Measurements from ENCODE around the gene SNX30. TPM values are rescaled to one million over a fixed set of nuclear protein-coding genes. Genes with fewer than 3 reads are reported as not detected.

The SNX30 gene
- total and polyA plus RNA-seq, 4 experiments from 2014 or later, result 0.73 to 10.9 (median 7.4) TPM

DNA sequence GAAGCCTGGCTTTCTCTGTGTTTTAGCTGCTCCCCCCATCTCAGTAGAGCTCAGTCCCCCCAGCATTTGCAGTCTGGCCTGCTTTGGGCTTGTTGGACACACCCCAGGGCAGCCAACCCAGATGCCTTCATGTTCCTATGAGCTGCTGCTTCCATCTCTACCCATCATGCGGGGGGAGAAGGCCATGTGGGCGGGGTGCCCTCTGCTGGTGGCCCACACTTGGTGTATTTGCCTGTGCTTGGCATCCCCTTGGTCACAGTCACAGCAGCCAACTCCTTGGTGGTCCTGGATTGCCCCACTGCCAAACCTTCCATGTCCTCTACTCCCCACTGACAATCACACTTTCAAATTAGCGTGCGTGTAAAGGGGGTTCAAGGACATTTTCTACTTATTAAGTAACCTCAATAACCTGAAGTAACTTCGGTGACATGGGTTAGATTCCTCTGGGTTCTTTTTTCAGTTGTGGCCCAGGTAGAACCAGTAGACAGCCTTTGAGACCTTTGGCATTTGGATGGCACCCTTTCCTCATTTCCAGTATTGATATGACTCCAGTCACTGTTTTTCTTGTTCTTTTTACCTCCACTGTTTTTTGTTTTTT lies 42.8 kb downstream of the SNX30 start:
- no peaks in the 10 kb centered on the region for H3K36me3 Mint-ChIP-seq
- H3K27me3 ChIP-seq (ENCODE audit: insufficient read depth, low read length), result no peaks in the 10 kb centered on the region
- no peak overlapping the region for H3K27ac ChIP-seq (ENCODE audit: low read depth, low read length)
- no peak overlapping the region for H3K4me3 Mint-ChIP-seq
- H3K27ac Mint-ChIP-seq, result peak overlapping the region in 4 of 7 donors; percentile 9 to 47 (median 37)
- no peaks in the 10 kb centered on the region for H3K36me3 ChIP-seq (ENCODE audit: insufficient read depth, low read length)
- ChIA-PET POLR2A (ENCODE audit: partially characterized antibody) (interaction anchor here (1.1 kb wide), 2 partner anchors 42 to 75 kb away, joined by 4 to 7 read pairs; partner anchors contain the start of gene INIP), CTCF (ENCODE audit: partially characterized antibody) (interaction anchor here (0.6 to 3.7 kb wide), 40 partner anchors 9 to 682 kb away, joined by 3 to 44 read pairs (median 4); partner anchors contain the start of genes HSDL2, INIP and KIAA1958)
- no peaks in the 10 kb centered on the region for H3K9me3 ChIP-seq (ENCODE audit: control insufficient read depth in 1 of 2, low read length in 2 of 2)
- DNase-seq, result peak; percentile 70 to 78 (median 75)
- H3K4me1 Mint-ChIP-seq, result peaks cover 9 to 34% (median 20%) of the 10 kb centered on the region in 4 donors
- intact Hi-C loops (cut with micrococcal nuclease), result loop anchor here (1.0 to 5.0 kb wide), 6 partner anchors 39 to 706 kb away; no protein-coding TSS in a partner anchor
- no peaks in the 10 kb centered on the region for H3K27me3 Mint-ChIP-seq
- peaks cover 6% of the 10 kb centered on the region for H3K4me1 ChIP-seq (ENCODE audit: insufficient read depth, low read length)
- H3K9me3 Mint-ChIP-seq, result no peaks in the 10 kb centered on the region
- no peak overlapping the region for H3K4me3 ChIP-seq (ENCODE audit: low read length in 2 of 2)

DNA sequence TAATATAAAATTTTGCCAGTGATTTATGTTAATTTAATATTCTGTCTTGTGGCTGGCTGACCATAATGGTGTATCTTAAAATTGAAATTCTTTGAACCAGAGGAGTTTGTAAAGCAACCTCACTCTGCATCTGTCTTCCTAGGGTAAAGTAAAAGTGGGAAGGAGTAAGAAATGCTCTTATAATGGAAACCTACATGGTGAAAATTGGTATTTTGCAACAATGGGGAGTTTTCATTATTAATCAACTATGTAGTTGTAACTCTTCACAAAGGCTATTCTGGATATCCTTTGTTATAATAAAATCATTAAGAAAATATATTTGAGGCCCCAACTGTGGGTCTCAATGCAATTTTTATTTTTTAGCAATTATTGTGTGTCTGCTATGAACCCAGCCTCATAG lies 44.2 kb downstream of the SNX30 start:
- H3K27ac Mint-ChIP-seq, result no peak overlapping the region
- no peaks in the 10 kb centered on the region for H3K36me3 Mint-ChIP-seq
- Histone ChIP-seq H3K27ac (ENCODE audit: low read depth, low read length) (no peak overlapping the region), H3K36me3 (ENCODE audit: insufficient read depth, low read length) (no peaks in the 10 kb centered on the region), H3K27me3 (ENCODE audit: insufficient read depth, low read length) (no peaks in the 10 kb centered on the region), H3K9me3 (ENCODE audit: control insufficient read depth in 1 of 2, low read length in 2 of 2) (no peaks in the 10 kb centered on the region), H3K4me3 (ENCODE audit: low read length in 2 of 2) (no peak overlapping the region), H3K4me1 (ENCODE audit: insufficient read depth, low read length) (peaks cover 6% of the 10 kb centered on the region)
- CTCF ChIA-PET (ENCODE audit: partially characterized antibody), result no interaction called here
- H3K27me3 Mint-ChIP-seq, result no peaks in the 10 kb centered on the region
- peaks cover 9 to 20% (median 15%) of the 10 kb centered on the region in 4 donors for H3K4me1 Mint-ChIP-seq
- H3K9me3 Mint-ChIP-seq, result no peaks in the 10 kb centered on the region
- no peak for DNase-seq
- POLR2A ChIA-PET (ENCODE audit: partially characterized antibody), result no interaction called here
- H3K4me3 Mint-ChIP-seq, result no peak overlapping the region
- intact Hi-C loops (cut with micrococcal nuclease), result loop anchor here (5.0 kb wide), 2 partner anchors 97 to 707 kb away; no protein-coding TSS in a partner anchor

DNA sequence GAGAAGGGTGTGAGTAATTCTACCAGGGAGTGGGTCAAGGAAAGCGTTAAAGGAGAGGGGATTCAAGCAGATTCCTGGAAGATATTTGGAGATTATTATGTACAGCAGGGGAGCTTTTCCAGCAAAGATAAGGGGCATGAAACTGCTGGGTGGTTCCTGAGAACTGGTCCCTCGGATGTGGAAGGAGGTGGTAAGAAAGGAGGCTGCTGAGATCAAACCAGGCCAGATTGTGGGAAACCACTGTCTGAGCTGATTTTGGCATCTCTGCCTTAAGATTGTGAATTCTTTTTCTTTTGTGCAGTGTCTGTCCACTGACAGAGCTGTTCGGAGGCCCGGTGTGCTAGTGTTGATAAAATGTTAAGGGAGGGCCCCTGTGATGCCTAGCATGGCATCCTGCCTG lies 45.4 kb downstream of the SNX30 start:
- H3K36me3 ChIP-seq (ENCODE audit: insufficient read depth, low read length), result no peaks in the 10 kb centered on the region
- ChIA-PET CTCF (ENCODE audit: partially characterized antibody) (interaction anchor here (0.9 kb wide), 1 partner anchor 88 kb away, joined by 3 read pairs; no protein-coding TSS in a partner anchor), POLR2A (ENCODE audit: partially characterized antibody) (no interaction called here)
- no peaks in the 10 kb centered on the region for H3K9me3 Mint-ChIP-seq
- H3K9me3 ChIP-seq (ENCODE audit: control insufficient read depth in 1 of 2, low read length in 2 of 2), result no peaks in the 10 kb centered on the region
- no peaks in the 10 kb centered on the region for H3K27me3 Mint-ChIP-seq
- no peak for DNase-seq
- peak overlapping the region in 1 of 7 donors; percentile 53 for H3K27ac Mint-ChIP-seq
- H3K4me3 Mint-ChIP-seq, result no peak overlapping the region
- no peak overlapping the region for H3K4me3 ChIP-seq (ENCODE audit: low read length in 2 of 2)
- H3K27ac ChIP-seq (ENCODE audit: low read depth, low read length), result no peak overlapping the region
- peaks cover 6% of the 10 kb centered on the region for H3K4me1 ChIP-seq (ENCODE audit: insufficient read depth, low read length)
- H3K27me3 ChIP-seq (ENCODE audit: insufficient read depth, low read length), result no peaks in the 10 kb centered on the region
- H3K4me1 Mint-ChIP-seq, result peaks cover 8 to 13% (median 9%) of the 10 kb centered on the region in 4 donors
- intact Hi-C loops (cut with micrococcal nuclease), result no loop called here
- no peaks in the 10 kb centered on the region for H3K36me3 Mint-ChIP-seq

DNA sequence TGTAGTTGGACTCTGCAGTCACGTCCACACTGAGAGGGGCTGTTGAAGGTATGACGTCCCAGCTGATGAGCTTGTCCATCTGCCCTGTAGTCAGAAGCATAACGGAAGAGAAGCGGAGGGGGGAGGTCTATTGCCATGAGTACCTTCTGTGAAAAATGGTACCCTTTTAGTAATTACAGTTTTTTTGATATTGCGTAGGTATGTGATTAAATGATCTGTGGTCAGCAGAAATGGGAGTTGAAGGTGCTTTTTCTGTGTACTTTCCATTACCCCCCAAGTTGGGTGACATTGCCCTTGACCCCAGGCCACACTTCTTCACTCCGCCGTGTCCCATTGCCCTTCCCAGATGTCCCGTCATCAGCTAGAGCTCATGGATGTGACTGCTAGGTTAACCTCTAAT lies 45.9 kb downstream of the SNX30 start:
- Mint-ChIP-seq H3K9me3 (no peaks in the 10 kb centered on the region), H3K27me3 (no peaks in the 10 kb centered on the region), H3K36me3 (no peaks in the 10 kb centered on the region), H3K27ac (no peak overlapping the region), H3K4me3 (no peak overlapping the region), H3K4me1 (peaks cover 8 to 13% (median 9%) of the 10 kb centered on the region in 4 donors)
- Histone ChIP-seq H3K36me3 (ENCODE audit: insufficient read depth, low read length) (no peaks in the 10 kb centered on the region), H3K9me3 (ENCODE audit: control insufficient read depth in 1 of 2, low read length in 2 of 2) (no peaks in the 10 kb centered on the region), H3K4me1 (ENCODE audit: insufficient read depth, low read length) (peaks cover 6% of the 10 kb centered on the region), H3K27me3 (ENCODE audit: insufficient read depth, low read length) (no peaks in the 10 kb centered on the region), H3K4me3 (ENCODE audit: low read length in 2 of 2) (no peak overlapping the region), H3K27ac (ENCODE audit: low read depth, low read length) (no peak overlapping the region)
- ChIA-PET CTCF (ENCODE audit: partially characterized antibody) (interaction anchor here (0.9 kb wide), 1 partner anchor 88 kb away, joined by 3 read pairs; no protein-coding TSS in a partner anchor), POLR2A (ENCODE audit: partially characterized antibody) (no interaction called here)
- intact Hi-C loops (cut with micrococcal nuclease), result no loop called here
- no peak for DNase-seq

DNA sequence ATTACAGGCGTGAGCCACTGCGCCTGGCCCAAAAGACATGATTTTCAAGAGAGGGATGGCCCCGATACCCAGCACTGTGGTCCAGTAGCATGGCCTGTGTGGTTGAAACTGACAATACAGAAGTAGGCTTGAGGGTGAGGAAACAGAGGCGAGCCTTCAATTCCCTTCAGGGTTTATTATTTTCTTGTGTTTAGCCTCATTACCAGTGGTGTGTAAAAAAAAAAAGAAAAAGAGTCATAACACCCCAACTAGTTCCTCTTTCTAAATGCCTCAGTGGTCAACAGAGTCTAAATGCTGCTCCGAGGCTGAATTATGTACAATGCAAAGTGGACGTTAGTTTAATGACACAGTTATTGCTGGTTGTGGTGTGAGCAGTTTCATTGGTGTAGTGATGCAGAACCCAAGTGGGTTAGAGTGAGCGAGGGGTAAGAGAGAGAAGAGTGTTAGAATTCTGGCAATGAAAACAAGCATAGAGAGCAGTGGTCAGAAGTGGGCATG lies 58.8 kb downstream of the SNX30 start:
- no peaks in the 10 kb centered on the region for H3K9me3 Mint-ChIP-seq
- no peak overlapping the region for H3K27ac ChIP-seq (ENCODE audit: low read depth, low read length)
- DNase-seq, result no peak
- POLR2A ChIA-PET (ENCODE audit: partially characterized antibody), result no interaction called here
- peaks cover 4 to 8% (median 5%) of the 10 kb centered on the region in 4 donors for H3K4me1 Mint-ChIP-seq
- no peak overlapping the region for H3K4me3 Mint-ChIP-seq
- intact Hi-C loops (cut with micrococcal nuclease), result no loop called here
- no peak overlapping the region for H3K4me3 ChIP-seq (ENCODE audit: low read length in 2 of 2)
- H3K27ac Mint-ChIP-seq, result no peak overlapping the region
- H3K36me3 Mint-ChIP-seq, result peaks cover 14 to 22% of the 10 kb centered on the region in 2 donors
- H3K27me3 Mint-ChIP-seq, result no peaks in the 10 kb centered on the region
- H3K9me3 ChIP-seq (ENCODE audit: control insufficient read depth in 1 of 2, low read length in 2 of 2), result no peaks in the 10 kb centered on the region
- CTCF ChIA-PET (ENCODE audit: partially characterized antibody), result no interaction called here
- no peaks in the 10 kb centered on the region for H3K4me1 ChIP-seq (ENCODE audit: insufficient read depth, low read length)
- H3K27me3 ChIP-seq (ENCODE audit: insufficient read depth, low read length), result no peaks in the 10 kb centered on the region
- no peaks in the 10 kb centered on the region for H3K36me3 ChIP-seq (ENCODE audit: insufficient read depth, low read length)

DNA sequence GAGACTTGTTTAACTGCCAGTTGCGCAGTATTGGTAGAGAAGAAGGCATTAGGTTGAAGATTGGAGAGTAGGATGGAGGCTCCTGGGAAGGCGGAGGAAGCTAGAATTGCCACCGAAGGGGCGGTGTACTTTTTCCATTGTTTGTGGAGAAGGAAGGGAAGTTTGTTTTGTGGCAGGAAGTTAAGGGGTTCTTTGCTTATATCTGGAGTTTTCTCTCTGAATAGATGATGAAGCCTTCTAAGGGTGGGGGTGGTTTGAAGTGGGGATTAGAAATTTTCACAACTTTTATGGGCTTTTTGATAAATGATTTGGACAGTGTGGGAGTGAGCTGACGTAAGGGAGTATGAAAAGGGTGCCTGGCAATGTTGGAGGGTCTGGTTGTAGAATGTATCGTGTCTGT lies 59.3 kb downstream of the SNX30 start:
- no peaks in the 10 kb centered on the region for H3K27me3 Mint-ChIP-seq
- H3K4me3 ChIP-seq (ENCODE audit: low read length in 2 of 2), result no peak overlapping the region
- POLR2A ChIA-PET (ENCODE audit: partially characterized antibody), result no interaction called here
- CTCF ChIA-PET (ENCODE audit: partially characterized antibody), result no interaction called here
- H3K9me3 ChIP-seq (ENCODE audit: control insufficient read depth in 1 of 2, low read length in 2 of 2), result no peaks in the 10 kb centered on the region
- no peak for DNase-seq
- peaks cover under 1 to 4% (median 2%) of the 10 kb centered on the region in 4 donors for H3K4me1 Mint-ChIP-seq
- H3K27ac ChIP-seq (ENCODE audit: low read depth, low read length), result no peak overlapping the region
- no peaks in the 10 kb centered on the region for H3K36me3 ChIP-seq (ENCODE audit: insufficient read depth, low read length)
- H3K4me3 Mint-ChIP-seq, result no peak overlapping the region
- H3K27ac Mint-ChIP-seq, result no peak overlapping the region
- H3K36me3 Mint-ChIP-seq, result peaks cover 10 to 18% of the 10 kb centered on the region in 2 donors
- intact Hi-C loops (cut with micrococcal nuclease), result no loop called here
- no peaks in the 10 kb centered on the region for H3K9me3 Mint-ChIP-seq
- H3K4me1 ChIP-seq (ENCODE audit: insufficient read depth, low read length), result no peaks in the 10 kb centered on the region
- no peaks in the 10 kb centered on the region for H3K27me3 ChIP-seq (ENCODE audit: insufficient read depth, low read length)

DNA sequence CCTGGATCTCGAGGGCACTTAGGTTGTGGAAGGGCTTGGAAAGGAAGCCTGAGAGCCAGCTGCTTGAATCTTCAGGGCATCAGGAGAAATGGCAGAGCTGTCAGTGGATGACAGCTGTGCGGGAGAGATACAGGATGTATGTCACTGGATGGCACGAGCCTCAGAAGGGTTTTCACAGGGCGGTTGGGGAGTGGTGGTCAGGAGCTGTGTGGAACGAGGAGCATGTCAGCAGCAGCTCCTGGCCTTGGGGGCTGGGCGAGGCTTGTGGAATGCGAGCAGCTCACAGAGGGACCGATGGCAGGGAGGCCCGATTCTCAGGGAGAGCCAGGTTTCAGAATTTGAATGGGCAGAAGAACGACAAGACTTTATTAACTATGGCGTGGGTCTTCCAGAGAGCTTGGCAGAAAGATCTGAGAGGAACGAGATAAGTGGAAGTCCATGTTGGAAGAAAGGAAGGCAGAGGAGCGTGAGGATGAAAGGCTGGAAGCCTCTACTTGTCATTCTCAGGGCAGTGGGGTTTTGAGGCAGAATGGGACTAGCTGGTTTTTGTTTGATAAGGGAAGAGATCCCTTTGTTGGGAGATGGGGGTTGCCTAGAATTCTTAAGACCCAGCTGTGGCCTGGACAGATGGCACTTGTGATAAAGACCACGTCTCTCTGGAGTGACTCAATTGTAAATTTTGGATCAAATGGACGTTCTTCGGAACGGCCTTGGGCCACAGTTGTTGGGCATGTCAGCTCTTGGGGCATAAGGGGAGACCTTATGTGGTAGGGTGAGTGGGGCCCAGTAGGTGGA lies 60.3 kb downstream of the SNX30 start:
- intact Hi-C loops (cut with micrococcal nuclease), result no loop called here
- Histone ChIP-seq H3K4me1 (ENCODE audit: insufficient read depth, low read length) (no peaks in the 10 kb centered on the region), H3K27ac (ENCODE audit: low read depth, low read length) (no peak overlapping the region), H3K27me3 (ENCODE audit: insufficient read depth, low read length) (no peaks in the 10 kb centered on the region), H3K36me3 (ENCODE audit: insufficient read depth, low read length) (no peaks in the 10 kb centered on the region), H3K9me3 (ENCODE audit: control insufficient read depth in 1 of 2, low read length in 2 of 2) (no peaks in the 10 kb centered on the region), H3K4me3 (ENCODE audit: low read length in 2 of 2) (no peak overlapping the region)
- peaks cover 8 to 13% of the 10 kb centered on the region in 2 donors for H3K36me3 Mint-ChIP-seq
- no peak for DNase-seq
- H3K27ac Mint-ChIP-seq, result no peak overlapping the region
- POLR2A ChIA-PET (ENCODE audit: partially characterized antibody), result no interaction called here
- H3K4me3 Mint-ChIP-seq, result no peak overlapping the region
- peaks cover 0 to 7% (median 2%) of the 10 kb centered on the region in 4 donors for H3K4me1 Mint-ChIP-seq
- H3K9me3 Mint-ChIP-seq, result no peaks in the 10 kb centered on the region
- CTCF ChIA-PET (ENCODE audit: partially characterized antibody), result no interaction called here
- no peaks in the 10 kb centered on the region for H3K27me3 Mint-ChIP-seq

Measured in CD4-positive, alpha-beta memory T cell (primary cell).